ENCODE results near the gene SAFB2.

DNA sequence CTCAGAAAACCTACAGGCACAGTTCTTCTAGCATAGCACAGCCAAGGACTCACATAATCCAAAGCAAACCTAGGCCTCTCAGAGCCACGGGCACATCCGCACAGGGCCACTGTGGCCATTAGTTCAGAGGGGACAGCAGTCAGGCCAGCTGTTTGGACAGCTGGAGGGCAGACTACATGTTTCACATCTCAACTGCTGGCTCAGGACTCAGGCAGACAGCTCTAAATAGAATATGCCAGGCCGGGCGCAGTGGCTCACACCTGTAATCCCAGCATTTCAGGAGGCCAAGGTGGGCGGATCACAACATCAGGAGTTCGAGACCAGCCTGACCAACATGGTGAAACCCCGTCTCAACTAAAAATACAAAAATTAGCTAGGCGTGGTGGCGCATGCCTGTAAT is 26.8 kb downstream of the SAFB2 start:
- TF ChIP-seq ZNF777 (tag by site-specific recombination; IDR thresholded peaks at IDR 0.05; ENCODE audit: borderline replicate concordance) (no peak), ZNF366 (tag by site-specific recombination; conservative IDR thresholded peaks at IDR 0.05) (no peak), ZNF76 (tag by site-specific recombination; IDR thresholded peaks at IDR 0.05; ENCODE audit: borderline replicate concordance, low read depth) (no peak), ZNF155 (tag by site-specific recombination; IDR thresholded peaks at IDR 0.05) (no peak), ZNF10 (tag by site-specific recombination; IDR thresholded peaks at IDR 0.05) (no peak), ZBTB20 (tag by site-specific recombination; IDR thresholded peaks at IDR 0.05) (no peak)
- TF ChIP-seq, protein P1, sequence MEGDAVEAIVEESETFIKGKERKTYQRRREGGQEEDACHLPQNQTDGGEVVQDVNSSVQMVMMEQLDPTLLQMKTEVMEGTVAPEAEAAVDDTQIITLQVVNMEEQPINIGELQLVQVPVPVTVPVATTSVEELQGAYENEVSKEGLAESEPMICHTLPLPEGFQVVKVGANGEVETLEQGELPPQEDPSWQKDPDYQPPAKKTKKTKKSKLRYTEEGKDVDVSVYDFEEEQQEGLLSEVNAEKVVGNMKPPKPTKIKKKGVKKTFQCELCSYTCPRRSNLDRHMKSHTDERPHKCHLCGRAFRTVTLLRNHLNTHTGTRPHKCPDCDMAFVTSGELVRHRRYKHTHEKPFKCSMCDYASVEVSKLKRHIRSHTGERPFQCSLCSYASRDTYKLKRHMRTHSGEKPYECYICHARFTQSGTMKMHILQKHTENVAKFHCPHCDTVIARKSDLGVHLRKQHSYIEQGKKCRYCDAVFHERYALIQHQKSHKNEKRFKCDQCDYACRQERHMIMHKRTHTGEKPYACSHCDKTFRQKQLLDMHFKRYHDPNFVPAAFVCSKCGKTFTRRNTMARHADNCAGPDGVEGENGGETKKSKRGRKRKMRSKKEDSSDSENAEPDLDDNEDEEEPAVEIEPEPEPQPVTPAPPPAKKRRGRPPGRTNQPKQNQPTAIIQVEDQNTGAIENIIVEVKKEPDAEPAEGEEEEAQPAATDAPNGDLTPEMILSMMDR (tag by site-specific recombination; IDR thresholded peaks at IDR 0.05) = no peak
